Esophagus squamous epithelium (tissue), 5 donors: ENCODE data around the gene EPS8L1. TPM values are rescaled to one million over a fixed set of nuclear protein-coding genes. Genes with fewer than 3 reads are reported as not detected.
"Not testable (repeated sequence)": the region's sequence is repeated elsewhere in the genome, so short reads cannot be mapped to it uniquely, and the experiment has no call there.

Experiments
- DNase-seq: peaks from one replicate; lab custom pipeline; 2025; lab: John Stamatoyannopoulos, UW
- H3K27ac ChIP-seq, 4 donors: fragments of 200-600 bp; sonication (generic); one replicate each; pipeline ENCODE4 v1.5.1; 2016 to 2019; ENCODE audit warnings: mild to moderate bottlenecking in 1 of 4
- H3K27me3 ChIP-seq, 4 donors: fragments of 200-600 bp; sonication (generic); 1 replicate in 3 of 4; 2 replicates in 1 of 4; pipeline versions ENCODE4 v1.5.1 to v1.6.0; 2017 to 2021; ENCODE audit warnings: antibody characterized with exemption in 1 of 4
- H3K36me3 ChIP-seq, 3 donors: fragments of 200-600 bp; sonication (generic); one replicate each; pipeline ENCODE4 v1.5.1; 2016 to 2019
- H3K4me1 ChIP-seq, 3 donors: fragments of 200-600 bp; sonication (generic); one replicate each; pipeline ENCODE4 v1.5.1; 2017 to 2019
- H3K4me3 ChIP-seq, 4 donors: fragments of 200-600 bp; sonication (generic); 1 replicate in 3 of 4; 2 replicates in 1 of 4; pipeline ENCODE4 v1.5.1; 2016 to 2019; ENCODE audit warnings: mild to moderate bottlenecking in 2 of 4, moderate library complexity in 1 of 4
- H3K9me3 ChIP-seq, 3 donors: fragments of 200-600 bp; sonication (generic); one replicate each; pipeline ENCODE4 v1.5.1; 2016 to 2019
- CTCF ChIP-seq, 6 experiments: fragments of 450-650 bp in 4 of 6; fragments of 200-600 bp in 2 of 6; sonication (generic) in 2 of 6; IDR thresholded peaks; one replicate each; pipeline ENCODE4 v1.5.1; 2016 to 2019; ENCODE audit warnings: antibody characterized with exemption in 6 of 6, mild to moderate bottlenecking in 4 of 6, moderate library complexity in 4 of 6
- POLR2A ChIP-seq, 4 donors: fragments of 450-650 bp; IDR thresholded peaks; one replicate each; pipeline ENCODE4 v1.6.1; 2017; ENCODE audit warnings: antibody characterized with exemption in 4 of 4, mild to moderate bottlenecking in 4 of 4, moderate library complexity in 3 of 4
- WGBS, 2 donors: methylation state at CpG; one replicate each; pipeline ENCODE4 v1.1.5; 2018; 5-methylcytosine and 5-hydroxymethylcytosine counted together
- intact Hi-C: fragments of 100-400 bp; cut with DNase I; formaldehyde crosslinking; loops from one replicate; pipeline ENCODE4 v1.15.0; 2022
- total RNA-seq, 4 donors: library from RNA; depleted of rRNA; stranded (reverse); fragments of >200 nt; gene quantifications; one replicate each; pipeline ENCODE4 v1.1.0, GENCODE V29; 2016
- donor health status: DM: yes; HTN: yes; CAD: no.

EPS8L1 gene
- total RNA-seq, result 100 to 1,000 TPM; 151 to 341 (median 286) TPM

GRCh38 chr19:55075371-55075998 lies at the start of gene EPS8L1:
Gene EPS8L1 (plus strand): TSS chr19:55075869. CDS start chr19:55076445, 576 bp downstream.
- H3K4me1 ChIP-seq, result peaks cover 8 to 35% (median 14%) of the 10 kb centered on the region in 3 donors

GRCh38 chr19:55027140-55027471 lies 48.6 kb upstream of the EPS8L1 start:
- H3K27me3 ChIP-seq, H3K36me3 ChIP-seq, H3K27ac ChIP-seq, H3K9me3 ChIP-seq, H3K4me1 ChIP-seq, intact Hi-C loops, DNase-seq, H3K4me3 ChIP-seq: not testable (repeated sequence)
- WGBS, 2 donors, result no CpG with 5 or more reads among the region's 12 CpGs

More at GRCh38 chr19:55075371-55075998, at the start of gene EPS8L1:
- intact Hi-C loops, result no loop called here
- Histone ChIP-seq H3K9me3 (no peaks in the 10 kb centered on the region), H3K4me3 (peak within 1 kb of the TSS; percentile 23 to 50 (median 38)), H3K27ac (peak within 1 kb of the TSS; percentile 37 to 78 (median 60)), H3K36me3 (no peaks in the 10 kb centered on the region), H3K27me3 (peaks cover 0 to 77% (median 2%) of the 10 kb centered on the region in 4 donors)
- peak in 1 of 4 donors; percentile 24 for TF ChIP-seq POLR2A (IDR thresholded peaks at IDR 0.05)
- no peak for TF ChIP-seq CTCF (IDR thresholded peaks at IDR 0.05)
- WGBS, 2 donors, result 29 to 36% methylated on average over 9 to 13 of the region's 18 CpGs
- no peak for DNase-seq

- no peaks in the 10 kb centered on the region for H3K36me3 ChIP-seq
- H3K27ac ChIP-seq, result no peak overlapping the region
- intact Hi-C loops, result no loop called here
- no peak for DNase-seq
- no peaks in the 10 kb centered on the region for H3K9me3 ChIP-seq
- H3K27me3 ChIP-seq, result no peaks in the 10 kb centered on the region
- TF ChIP-seq CTCF (IDR thresholded peaks at IDR 0.05) (no peak), POLR2A (IDR thresholded peaks at IDR 0.05) (no peak)
- no peak overlapping the region for H3K4me3 ChIP-seq
- H3K4me1 ChIP-seq, result no peaks in the 10 kb centered on the region
- WGBS, 2 donors, result 75 to 81% methylated on average over 11 to 14 of the region's 21 CpGs
Observed at GRCh38 chr19:55027472-55028337, 48.0 kb upstream of the EPS8L1 start.

GRCh38 chr19:55028757-55029156 lies 46.9 kb upstream of the EPS8L1 start:
- H3K9me3 ChIP-seq, result no peaks in the 10 kb centered on the region
- H3K36me3 ChIP-seq, result no peaks in the 10 kb centered on the region
- WGBS, 2 donors, result 83% methylated on average over 7 of the region's 7 CpGs
- intact Hi-C loops, result no loop called here
- no peak overlapping the region for H3K4me3 ChIP-seq
- no peak overlapping the region for H3K27ac ChIP-seq
- no peak for DNase-seq
- TF ChIP-seq POLR2A (IDR thresholded peaks at IDR 0.05), result no peak
- TF ChIP-seq CTCF (IDR thresholded peaks at IDR 0.05), result no peak
- H3K4me1 ChIP-seq, result no peaks in the 10 kb centered on the region
- no peaks in the 10 kb centered on the region for H3K27me3 ChIP-seq

GRCh38 chr19:55031178-55031577 lies 44.5 kb upstream of the EPS8L1 start:
- intact Hi-C loops, result no loop called here

More at GRCh38 chr19:55031178-55031577, 44.5 kb upstream of the EPS8L1 start:
- Histone ChIP-seq H3K27me3 (no peaks in the 10 kb centered on the region), H3K4me1 (no peaks in the 10 kb centered on the region), H3K9me3 (no peaks in the 10 kb centered on the region), H3K36me3 (no peaks in the 10 kb centered on the region), H3K27ac (no peak overlapping the region), H3K4me3 (no peak overlapping the region)
- WGBS, 2 donors, result 81 to 87% methylated on average over 5 to 7 of the region's 7 CpGs
- TF ChIP-seq CTCF (IDR thresholded peaks at IDR 0.05), result no peak
- TF ChIP-seq POLR2A (IDR thresholded peaks at IDR 0.05), result no peak
- DNase-seq, result no peak
